ENCODE data around the gene GATA5. TPM values are rescaled to one million over a fixed set of nuclear protein-coding genes. Genes with fewer than 3 reads are reported as not detected.

Gene GATA5
- total RNA-seq, 1 donor: not detected

DNA sequence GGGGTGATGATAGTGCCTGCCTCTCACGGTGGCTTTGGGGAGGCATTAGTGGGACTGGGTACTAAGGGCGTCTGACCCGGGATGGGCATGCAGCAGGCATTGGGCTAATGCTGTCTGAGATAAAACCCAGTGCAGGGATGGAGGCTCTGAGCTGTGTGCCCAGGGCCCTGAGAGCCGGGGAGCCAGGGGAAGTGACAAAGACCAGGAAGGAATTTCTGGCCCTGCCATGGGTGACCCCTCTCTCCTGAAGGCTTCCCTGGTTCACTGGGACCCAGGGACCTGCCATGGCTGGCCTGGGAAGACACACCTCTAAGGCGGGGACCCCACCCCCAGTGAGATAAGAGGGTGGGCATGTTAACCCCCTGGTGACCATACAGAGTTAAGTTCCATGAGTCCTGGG, 3.9 kb upstream of the GATA5 start:
- no peak overlapping the region for H3K4me3 ChIP-seq (ENCODE audit: low read depth, low read length)
- TF ChIP-seq, protein P1, sequence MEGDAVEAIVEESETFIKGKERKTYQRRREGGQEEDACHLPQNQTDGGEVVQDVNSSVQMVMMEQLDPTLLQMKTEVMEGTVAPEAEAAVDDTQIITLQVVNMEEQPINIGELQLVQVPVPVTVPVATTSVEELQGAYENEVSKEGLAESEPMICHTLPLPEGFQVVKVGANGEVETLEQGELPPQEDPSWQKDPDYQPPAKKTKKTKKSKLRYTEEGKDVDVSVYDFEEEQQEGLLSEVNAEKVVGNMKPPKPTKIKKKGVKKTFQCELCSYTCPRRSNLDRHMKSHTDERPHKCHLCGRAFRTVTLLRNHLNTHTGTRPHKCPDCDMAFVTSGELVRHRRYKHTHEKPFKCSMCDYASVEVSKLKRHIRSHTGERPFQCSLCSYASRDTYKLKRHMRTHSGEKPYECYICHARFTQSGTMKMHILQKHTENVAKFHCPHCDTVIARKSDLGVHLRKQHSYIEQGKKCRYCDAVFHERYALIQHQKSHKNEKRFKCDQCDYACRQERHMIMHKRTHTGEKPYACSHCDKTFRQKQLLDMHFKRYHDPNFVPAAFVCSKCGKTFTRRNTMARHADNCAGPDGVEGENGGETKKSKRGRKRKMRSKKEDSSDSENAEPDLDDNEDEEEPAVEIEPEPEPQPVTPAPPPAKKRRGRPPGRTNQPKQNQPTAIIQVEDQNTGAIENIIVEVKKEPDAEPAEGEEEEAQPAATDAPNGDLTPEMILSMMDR (IDR thresholded peaks at IDR 0.05; ENCODE audit: insufficient read depth, low read depth, low read length): no peak
- no peak for DNase-seq (ENCODE audit: low read depth)

DNA sequence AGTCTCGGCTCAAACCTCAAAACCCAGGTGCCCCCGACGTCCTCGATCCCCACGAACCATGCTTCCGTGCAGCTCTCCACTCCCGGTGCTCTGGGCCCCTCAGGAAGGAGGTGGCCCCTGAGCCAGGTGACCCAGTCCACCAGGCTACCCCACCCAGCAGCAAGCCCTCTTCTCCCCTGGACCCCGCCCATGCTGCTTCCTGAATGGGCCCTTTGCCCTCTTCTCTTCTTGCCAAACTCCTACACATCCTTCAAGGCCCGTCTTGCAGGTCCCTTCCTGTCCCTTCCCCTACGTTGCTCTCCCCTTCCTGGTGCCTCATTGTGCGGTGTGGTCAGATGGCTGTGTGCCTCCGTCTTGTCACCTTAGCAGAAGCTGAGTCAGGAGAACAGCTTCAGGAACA, 3.4 kb upstream of the GATA5 start:
- no peak overlapping the region for H3K4me3 ChIP-seq (ENCODE audit: low read depth, low read length)
- TF ChIP-seq, protein P1 (IDR thresholded peaks at IDR 0.05; ENCODE audit: insufficient read depth, low read depth, low read length): no peak
- no peak for DNase-seq (ENCODE audit: low read depth)

DNA sequence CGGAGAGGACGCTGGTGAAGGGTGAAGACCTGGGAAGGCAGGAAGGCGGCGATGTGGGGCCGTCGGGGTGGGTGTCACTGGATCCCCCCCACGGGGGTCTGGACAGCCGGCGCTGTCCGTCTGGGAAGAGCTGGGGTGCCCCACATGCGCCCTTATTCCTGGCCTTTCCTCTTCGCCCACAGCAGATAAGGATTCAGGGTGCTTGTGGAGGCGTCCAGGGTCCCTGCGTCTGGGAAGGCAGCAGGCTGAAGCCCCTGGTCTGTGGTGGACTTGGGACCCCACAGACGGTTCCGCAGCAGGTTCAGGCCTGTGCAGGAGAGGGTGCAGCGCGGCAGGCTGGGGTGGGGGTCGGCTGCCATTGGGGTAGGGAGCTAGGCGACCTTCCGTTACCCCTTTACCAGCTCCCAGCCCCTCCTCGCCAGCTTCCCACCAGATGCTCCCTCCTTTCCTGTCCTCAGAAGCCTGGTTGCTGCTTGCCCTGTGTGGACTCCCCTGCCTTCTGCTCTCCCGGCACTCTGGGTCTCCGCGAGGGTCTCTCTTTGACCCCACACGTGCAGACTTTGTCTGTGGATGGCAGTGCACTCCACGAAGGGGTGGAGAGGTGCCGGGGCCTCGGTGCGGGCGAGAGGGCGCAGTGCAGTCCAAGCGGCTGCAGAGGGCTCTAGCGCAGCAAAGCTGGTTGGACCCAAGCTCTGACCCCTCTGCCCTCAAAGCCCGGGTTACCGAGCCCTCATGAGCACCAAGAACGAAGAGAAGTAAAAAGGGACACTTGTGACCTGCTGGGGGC, 2.1 kb upstream of the GATA5 start:
- no peak for DNase-seq (ENCODE audit: low read depth)
- TF ChIP-seq, protein P1 (IDR thresholded peaks at IDR 0.05; ENCODE audit: insufficient read depth, low read depth, low read length): no peak

DNA sequence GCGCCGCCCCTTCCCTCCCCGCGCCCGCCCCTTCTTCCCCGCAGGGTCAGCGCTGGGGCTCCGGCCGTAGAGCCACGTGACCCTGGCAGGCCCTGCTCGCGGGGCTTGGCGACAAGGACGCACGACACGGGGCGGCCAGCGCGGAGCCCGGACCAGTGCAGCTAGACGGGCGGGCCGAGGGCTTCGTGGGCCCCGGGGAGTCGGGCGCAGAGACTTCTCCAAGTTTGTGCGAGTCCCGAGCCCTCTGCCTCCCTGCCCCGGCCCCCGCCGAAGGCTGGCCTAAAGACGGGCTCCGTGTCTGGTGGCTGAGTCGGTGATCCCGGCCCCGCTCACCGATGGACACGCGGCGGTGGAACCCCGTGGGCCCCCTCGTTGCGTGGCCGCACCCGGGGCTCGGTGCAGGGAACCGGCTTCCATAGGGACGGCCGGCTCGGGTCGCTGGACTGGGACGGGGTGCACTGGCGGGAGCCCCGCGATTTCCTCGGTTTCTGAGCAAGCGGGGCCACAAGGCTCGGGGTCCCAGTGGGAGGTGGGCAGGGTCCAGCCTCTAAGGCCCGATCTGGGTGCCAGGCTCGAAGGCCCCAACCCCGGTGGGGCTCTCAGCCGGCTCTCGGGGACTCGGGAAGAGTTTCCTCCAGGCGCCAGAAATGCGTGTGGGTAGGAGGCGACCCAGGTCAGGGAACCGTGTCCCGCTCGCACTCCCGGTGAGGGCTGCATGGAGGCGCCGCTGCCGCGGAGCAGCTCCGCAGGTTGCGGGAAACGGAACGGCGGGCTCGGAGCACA, 452 bp upstream of the GATA5 start:
- no peak overlapping the region for H3K4me3 ChIP-seq (ENCODE audit: low read depth, low read length)
- TF ChIP-seq, protein P1 (IDR thresholded peaks at IDR 0.05; ENCODE audit: insufficient read depth, low read depth, low read length): no peak
- no peak for DNase-seq (ENCODE audit: low read depth)

More for the DNA sequence above, 2.1 kb upstream of the GATA5 start:
- no peak overlapping the region for H3K4me3 ChIP-seq (ENCODE audit: low read depth, low read length)

DNA sequence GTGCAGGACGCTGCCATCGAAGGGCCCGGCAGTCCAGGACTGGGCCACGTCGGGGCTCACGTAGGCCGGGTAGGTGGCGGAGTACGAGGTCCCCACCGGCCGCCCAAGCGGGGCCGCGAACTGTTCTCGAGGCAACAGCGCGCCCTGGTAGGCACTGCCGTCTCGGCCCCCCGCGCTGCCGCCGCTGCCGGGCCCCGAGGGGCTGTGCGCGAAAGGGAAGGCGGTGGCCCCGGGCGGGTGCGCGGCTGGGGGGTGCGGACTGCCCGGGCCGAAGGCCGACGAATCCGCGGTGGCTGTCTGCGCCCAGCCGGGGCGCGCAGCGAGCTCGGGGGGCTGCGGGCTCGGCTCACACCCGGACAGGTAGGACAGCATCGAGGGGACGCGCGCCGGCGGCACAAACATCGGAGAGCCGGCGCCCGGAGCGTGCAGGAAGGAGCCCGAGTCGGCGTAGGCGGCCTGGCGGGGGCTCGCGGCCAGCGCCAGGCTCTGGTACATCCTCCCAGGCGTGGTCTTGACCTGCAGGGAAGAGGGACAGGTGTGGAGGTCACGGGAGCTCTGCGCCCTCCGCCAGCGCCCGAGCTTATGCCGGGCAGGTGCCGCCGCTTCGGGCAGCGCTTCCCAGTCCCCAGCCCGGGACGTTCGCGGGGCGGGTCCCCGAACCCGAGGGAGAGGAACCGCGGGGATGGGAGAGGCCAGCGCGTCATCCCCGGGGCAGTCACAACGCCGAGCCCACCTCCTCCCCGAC, 596 bp downstream of the GATA5 start:
- TF ChIP-seq, protein P1 (IDR thresholded peaks at IDR 0.05; ENCODE audit: insufficient read depth, low read depth, low read length): no peak
- no peak for DNase-seq (ENCODE audit: low read depth)
- no peak overlapping the region for H3K4me3 ChIP-seq (ENCODE audit: low read depth, low read length)

DNA sequence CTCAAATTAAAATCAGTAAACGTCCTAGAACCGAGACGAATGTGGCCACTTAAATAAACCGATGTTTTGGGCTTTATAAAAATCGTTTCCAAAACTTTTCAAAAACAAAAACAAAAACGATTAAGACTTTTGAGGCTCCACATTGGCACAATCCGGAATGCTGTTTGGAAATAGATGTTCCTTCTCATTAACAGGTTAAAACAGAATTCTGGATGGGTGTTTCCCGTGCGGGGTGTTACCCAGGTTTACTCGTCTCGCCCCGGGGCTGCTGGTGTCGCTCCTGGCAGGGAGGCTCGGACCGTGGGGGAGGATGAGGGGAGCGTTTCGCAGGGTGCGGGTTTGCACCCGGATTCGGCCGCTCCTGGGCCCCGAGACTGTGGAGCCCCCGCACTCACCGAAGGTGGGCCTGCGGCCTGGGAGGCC, 1.2 kb downstream of the GATA5 start:
- DNase-seq (ENCODE audit: low read depth): no peak
- H3K4me3 ChIP-seq (ENCODE audit: low read depth, low read length): no peak overlapping the region
- TF ChIP-seq, protein P1 (IDR thresholded peaks at IDR 0.05; ENCODE audit: insufficient read depth, low read depth, low read length): no peak
